Dendritic cell treated with granulocyte-macrophage colony-stimulating factor and Interleukin-4, amounts not matched to agents 40 ng/mL and 50 ng/mL, for 4 days (primary cell): ENCODE data around the gene CYP2S1.
"Not testable (repeated sequence)": the region's sequence is repeated elsewhere in the genome, so short reads cannot be mapped to it uniquely, and the experiment has no call there.

Source experiments
- H3K27ac Mint-ChIP-seq: one replicate; pipeline ENCODE4 v1.8.0; 2022; ENCODE audit warnings: mild to moderate bottlenecking, mixed read lengths
- H3K27me3 Mint-ChIP-seq: one replicate; pipeline ENCODE4 v1.8.0; 2022; ENCODE audit warnings: mild to moderate bottlenecking, mixed read lengths
- H3K36me3 Mint-ChIP-seq: one replicate; pipeline ENCODE4 v1.8.0; 2022; ENCODE audit warnings: low read depth, mixed read lengths
- H3K4me1 Mint-ChIP-seq: one replicate; pipeline ENCODE4 v1.8.0; 2022; ENCODE audit warnings: low read depth, mixed read lengths
- H3K4me3 Mint-ChIP-seq: one replicate; pipeline ENCODE4 v1.8.0; 2022; ENCODE audit warnings: mild to moderate bottlenecking, moderate library complexity, mixed read lengths
- H3K9me3 Mint-ChIP-seq: one replicate; pipeline ENCODE4 v1.8.0; 2022; ENCODE audit warnings: mixed read lengths
- intact Hi-C: fragments of 100-400 bp; cut with micrococcal nuclease; formaldehyde crosslinking; loops from one replicate; pipeline ENCODE4 v1.15.0; 2022

CYP2S1 gene

DNA sequence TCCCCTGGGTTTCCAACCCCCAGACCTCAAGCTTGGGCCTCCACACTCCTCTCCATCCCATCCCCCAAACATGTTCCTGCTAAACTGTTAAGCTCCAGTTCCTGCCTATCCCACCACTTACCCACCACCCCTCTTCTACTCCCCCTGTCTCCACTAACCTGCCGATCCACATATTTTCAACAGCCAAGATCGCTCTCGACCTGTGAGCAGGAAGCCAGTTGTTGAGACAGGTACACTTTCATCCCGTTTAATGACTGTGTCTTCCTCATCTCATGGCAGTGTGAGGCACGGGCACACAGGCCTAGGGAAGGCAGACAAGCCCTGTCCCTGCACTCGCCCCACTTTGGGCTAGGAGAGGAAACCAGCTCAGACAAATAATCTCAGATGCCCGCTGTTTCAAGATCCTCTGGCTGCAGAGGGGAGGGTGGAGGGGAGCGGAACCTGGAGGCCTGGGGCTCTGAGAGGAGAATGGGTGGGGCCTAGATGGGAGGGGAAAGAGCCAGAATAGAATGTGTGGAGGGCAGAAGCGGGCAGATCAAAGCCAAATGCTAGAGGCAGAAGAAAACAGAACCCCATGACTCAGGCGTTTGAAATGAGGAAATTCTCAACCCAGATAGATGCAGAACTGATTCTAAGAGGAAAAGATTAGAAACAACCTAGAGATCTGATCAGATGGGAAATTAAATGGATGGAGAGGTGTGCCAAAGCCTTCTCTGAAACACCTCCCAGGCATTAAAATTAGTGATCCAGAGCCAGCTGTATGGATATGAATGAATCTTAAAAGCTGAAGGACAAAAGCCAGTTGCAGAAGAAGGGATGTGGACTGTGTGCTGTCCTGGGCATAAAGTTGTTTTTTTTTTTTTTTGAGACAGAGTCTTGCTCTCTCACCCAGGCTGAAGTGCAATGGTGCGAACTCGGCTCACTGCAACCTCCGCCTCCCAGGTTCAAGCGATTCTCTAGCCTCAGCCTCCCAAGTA, 16.9 kb upstream of the CYP2S1 start:
- Mint-ChIP-seq H3K9me3 (no peaks in the 10 kb centered on the region), H3K4me3 (peak overlapping the region; percentile 77), H3K27ac (peak overlapping the region; percentile 84), H3K27me3 (no peaks in the 10 kb centered on the region), H3K4me1 (peaks cover 48% of the 10 kb centered on the region), H3K36me3 (peaks cover 5% of the 10 kb centered on the region)
- intact Hi-C loops = no loop called here

DNA sequence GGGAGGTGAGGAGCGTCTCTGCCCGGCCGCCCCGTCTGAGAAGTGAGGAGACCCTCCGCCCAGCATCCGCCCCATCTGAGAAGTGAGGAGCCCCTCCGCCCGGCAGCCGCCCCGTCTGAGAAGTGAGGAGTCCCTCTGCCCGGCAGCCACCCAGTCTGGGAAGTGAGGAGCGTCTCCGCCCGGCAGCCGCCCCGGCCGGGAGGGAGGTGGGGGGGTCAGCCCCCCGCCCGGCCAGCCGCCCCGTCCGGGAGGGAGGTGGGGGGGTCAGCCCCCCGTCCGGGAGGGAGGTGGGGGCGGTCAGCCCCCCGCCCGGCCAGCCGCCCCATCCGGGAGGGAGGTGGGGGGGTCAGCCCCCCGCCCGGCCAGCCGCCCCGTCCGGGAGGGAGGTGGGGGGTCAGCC, 12.8 kb upstream of the CYP2S1 start:
- H3K36me3 Mint-ChIP-seq, intact Hi-C loops, H3K27ac Mint-ChIP-seq, H3K4me3 Mint-ChIP-seq, H3K9me3 Mint-ChIP-seq, H3K27me3 Mint-ChIP-seq: not testable (repeated sequence)
- peaks cover 28% of the 10 kb centered on the region for H3K4me1 Mint-ChIP-seq

DNA sequence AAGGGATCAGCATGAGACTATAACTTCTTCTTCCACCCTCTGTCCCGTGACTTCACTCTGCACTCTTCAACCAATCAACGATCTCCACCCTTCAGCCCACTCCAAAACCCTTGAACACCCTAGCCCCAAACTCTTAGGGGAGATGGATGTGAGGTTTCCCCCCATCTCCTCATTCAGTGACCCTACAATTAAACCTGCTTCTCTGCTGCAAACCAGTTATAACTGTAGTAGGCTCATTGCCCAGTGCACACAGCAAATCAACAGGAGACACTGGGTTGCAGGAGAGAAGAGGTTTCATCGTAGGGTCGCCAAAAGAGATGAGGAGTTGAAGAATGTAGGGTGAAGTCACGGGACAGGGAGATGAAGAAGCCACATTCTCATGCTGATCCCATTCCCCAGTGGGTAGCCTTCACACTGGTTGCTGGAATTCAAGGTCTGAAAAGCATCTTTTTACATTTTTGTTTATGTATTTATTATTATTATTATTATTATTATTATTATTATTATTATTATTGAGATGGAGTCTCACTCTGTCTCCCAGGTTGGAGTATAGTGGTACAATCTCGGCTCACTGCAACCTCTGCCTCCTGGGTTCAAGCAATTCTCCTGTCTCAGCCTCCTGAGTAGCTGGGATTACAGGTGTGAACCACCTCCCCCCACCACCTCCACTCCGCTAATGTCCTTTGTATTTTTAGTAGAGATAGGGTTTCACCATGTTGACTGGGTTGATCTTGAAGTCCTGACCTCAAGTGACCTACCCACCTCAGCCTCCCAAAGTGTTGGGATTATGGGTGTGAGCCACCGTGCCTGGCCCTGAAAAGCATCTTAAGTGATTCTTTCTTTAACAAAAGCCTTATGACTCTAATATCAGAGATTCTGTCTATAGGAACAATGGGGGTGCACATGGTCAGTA, 5.8 kb upstream of the CYP2S1 start:
- Mint-ChIP-seq H3K9me3 (no peaks in the 10 kb centered on the region), H3K36me3 (no peaks in the 10 kb centered on the region), H3K4me1 (peaks cover 34% of the 10 kb centered on the region), H3K27ac (peak overlapping the region; percentile 4), H3K27me3 (peaks cover 7% of the 10 kb centered on the region), H3K4me3 (no peak overlapping the region)
- intact Hi-C loops = no loop called here

DNA sequence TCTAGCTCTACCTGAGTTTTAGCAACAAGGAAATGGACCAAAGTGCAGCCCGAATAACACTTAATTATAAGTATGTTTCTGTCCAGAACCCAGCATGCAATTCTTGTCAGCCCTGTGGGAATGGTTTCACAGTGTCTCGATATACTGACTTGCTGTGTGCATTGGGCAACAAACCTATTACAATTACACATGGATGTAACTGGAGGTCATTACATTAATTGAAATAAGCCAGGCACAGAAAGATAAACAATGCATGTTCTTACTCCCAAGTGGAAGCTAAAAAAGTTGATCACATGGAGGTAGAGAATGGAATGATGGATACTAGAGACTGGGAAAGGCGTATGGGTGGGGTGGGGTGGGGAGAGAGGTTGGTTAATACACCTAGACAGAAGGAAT, 5.1 kb upstream of the CYP2S1 start:
- no peak overlapping the region for H3K27ac Mint-ChIP-seq
- peaks cover 7% of the 10 kb centered on the region for H3K27me3 Mint-ChIP-seq
- H3K4me1 Mint-ChIP-seq = peaks cover 40% of the 10 kb centered on the region
- H3K36me3 Mint-ChIP-seq = peaks cover 3% of the 10 kb centered on the region
- no peak overlapping the region for H3K4me3 Mint-ChIP-seq
- intact Hi-C loops = no loop called here
- no peaks in the 10 kb centered on the region for H3K9me3 Mint-ChIP-seq

DNA sequence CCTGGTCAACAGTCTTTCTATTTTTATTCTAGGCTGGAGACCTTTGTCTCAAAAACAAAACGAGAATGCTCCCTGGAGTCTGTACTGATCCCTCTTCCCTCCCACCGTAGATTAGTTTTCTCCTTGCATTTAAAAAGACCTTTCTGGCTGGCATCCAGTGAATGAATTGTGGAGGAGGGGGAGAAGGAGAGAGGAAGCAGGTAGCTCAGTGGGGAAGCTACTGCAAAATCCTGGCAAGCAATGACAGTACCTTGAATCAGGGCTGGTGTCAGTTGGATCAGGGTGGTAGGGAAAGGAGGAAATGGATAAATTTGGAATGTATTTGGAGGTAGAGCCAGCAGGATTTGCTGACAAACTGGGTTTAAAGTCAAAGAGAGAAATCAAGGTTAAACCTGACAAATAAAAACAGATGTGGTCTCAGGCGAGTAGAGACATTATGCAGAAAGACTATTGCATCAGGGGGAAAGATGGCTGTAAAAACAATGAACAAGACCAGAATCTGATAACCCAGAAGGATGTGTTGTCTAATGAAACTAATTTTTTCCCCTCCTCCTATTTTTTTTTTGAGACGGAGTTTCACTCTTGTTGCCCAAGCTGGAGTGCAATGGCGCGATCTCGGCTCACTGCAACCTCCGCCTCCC, 3.5 kb upstream of the CYP2S1 start:
- no peaks in the 10 kb centered on the region for H3K9me3 Mint-ChIP-seq
- peaks cover 20% of the 10 kb centered on the region for H3K36me3 Mint-ChIP-seq
- peak overlapping the region; percentile 12 for H3K27ac Mint-ChIP-seq
- H3K27me3 Mint-ChIP-seq = peaks cover 7% of the 10 kb centered on the region
- H3K4me1 Mint-ChIP-seq = peaks cover 45% of the 10 kb centered on the region
- H3K4me3 Mint-ChIP-seq = no peak overlapping the region
- intact Hi-C loops = no loop called here

DNA sequence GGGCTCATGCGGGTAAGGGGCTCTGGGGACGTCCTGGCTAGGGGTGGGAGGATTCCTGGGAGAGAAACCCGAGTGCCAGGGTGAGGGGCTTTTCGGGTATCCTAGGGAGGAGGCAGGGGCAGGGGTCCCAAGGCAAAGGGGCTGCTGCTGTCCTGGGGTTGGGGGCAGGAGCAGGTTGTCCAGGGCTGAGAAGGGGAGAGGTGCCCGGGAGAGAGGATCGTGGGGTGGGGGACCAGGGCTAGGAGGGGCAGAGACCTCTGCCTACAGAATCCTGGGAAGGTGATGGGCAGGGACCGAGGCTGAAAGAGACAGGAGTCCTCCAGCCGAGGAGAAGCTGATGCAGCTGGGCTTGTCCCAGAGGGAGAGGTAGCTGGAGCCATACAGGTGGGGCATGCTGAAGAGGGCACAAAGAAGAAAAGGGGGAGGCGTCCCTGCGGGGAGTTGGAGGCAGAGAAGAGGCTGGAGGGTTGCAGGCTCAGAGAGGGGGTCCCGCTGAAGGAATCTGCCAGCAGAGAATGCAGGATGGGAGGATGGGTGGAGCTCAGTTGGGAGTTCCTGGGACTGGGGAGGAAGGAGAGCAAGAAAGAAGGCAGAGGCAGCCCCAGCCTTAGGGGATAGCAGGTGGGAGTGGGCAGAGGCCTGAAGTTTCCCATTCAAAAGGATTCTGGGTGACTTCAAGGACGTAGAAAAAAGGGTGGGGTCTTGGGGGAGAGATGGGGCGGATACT, 574 bp downstream of the CYP2S1 start:
- peak overlapping the region; percentile 85 for H3K27ac Mint-ChIP-seq

DNA sequence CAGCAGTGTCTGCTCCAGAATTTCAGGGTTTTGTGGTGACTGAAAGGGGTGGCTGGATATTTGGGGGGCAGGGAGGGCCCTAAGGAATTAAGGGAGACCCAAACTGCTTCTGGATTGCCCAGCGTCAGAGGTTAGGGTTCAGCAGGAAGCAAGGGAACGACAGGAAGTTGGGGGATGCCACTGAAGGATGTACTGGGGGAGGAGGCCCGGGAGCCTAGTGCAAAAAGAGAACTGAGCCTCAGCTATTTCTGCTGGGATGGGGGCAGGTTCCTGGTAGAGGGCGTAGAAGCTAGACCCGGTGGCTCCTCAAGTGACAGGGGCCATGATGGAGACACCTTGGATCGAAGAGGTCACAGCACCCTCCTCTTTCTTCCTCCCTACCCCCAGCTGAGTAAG, 1.1 kb downstream of the CYP2S1 start:
- Mint-ChIP-seq H3K27me3 (peaks cover 4% of the 10 kb centered on the region), H3K36me3 (peaks cover 63% of the 10 kb centered on the region), H3K4me3 (peak overlapping the region; percentile 97), H3K4me1 (peaks cover 80% of the 10 kb centered on the region), H3K9me3 (no peaks in the 10 kb centered on the region), H3K27ac (peak overlapping the region; percentile 85)
- intact Hi-C loops = no loop called here

More for the DNA sequence above, 574 bp downstream of the CYP2S1 start:
- Mint-ChIP-seq H3K36me3 (peaks cover 57% of the 10 kb centered on the region), H3K4me3 (peak overlapping the region; percentile 97), H3K27me3 (peaks cover 4% of the 10 kb centered on the region), H3K4me1 (peaks cover 74% of the 10 kb centered on the region), H3K9me3 (no peaks in the 10 kb centered on the region)
- intact Hi-C loops = no loop called here

DNA sequence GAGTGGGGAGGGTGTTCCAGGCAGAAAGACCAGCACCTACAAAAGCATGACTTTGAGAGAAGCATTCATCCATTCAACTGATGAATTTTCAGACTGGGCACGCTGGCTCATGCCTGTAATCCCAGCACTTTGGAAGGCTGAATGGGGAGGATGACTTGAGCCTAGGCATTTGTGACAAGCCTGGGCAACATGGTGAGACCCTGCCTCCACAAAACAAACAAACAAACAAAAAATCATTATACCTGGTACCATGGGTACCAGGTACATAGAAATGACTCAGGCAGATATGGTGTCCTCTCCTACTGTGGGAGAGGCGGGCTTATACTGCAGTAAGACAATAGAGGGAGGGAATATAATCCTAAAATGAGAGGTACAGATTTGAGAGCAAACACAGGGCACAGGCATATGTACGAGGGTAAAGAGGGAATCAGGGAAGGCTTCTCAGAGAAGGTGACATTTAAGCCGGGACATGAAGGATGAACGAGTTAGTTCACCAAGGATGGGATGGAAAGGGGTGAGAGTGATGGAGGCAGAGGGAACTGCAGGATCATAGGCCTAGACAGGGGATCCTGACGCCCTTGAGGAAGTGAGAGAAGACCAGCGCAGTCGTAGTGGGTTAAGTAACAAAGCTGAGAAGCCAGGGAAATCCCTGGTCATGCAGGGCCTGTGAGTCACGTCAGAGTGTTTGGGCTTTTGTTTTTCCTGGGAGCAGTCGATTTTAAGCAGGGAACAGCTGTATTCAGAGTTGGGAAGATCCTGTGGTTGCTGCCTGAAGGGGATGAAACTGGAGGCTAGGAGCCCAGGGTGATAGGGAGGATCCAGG, 2.9 kb downstream of the CYP2S1 start:
- Mint-ChIP-seq H3K27ac (peak overlapping the region; percentile 81), H3K4me1 (peaks cover 63% of the 10 kb centered on the region), H3K27me3 (no peaks in the 10 kb centered on the region), H3K9me3 (no peaks in the 10 kb centered on the region), H3K36me3 (peaks cover 79% of the 10 kb centered on the region), H3K4me3 (peak overlapping the region; percentile 47)
- intact Hi-C loops = no loop called here

DNA sequence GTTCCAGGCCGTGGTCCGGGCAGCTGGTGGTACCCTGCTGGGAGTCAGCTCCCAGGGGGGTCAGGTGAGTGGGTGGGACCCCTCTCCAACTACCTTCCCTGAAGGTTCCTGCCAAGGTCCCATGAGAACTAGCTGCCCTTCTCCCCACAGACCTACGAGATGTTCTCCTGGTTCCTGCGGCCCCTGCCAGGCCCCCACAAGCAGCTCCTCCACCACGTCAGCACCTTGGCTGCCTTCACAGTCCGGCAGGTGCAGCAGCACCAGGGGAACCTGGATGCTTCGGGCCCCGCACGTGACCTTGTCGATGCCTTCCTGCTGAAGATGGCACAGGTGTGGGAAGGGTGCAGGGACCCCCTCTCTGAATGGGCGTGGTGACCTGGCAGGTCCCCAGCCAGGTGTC, 5.5 kb downstream of the CYP2S1 start:
- Mint-ChIP-seq H3K27ac (peak overlapping the region; percentile 4), H3K4me1 (peaks cover 46% of the 10 kb centered on the region), H3K27me3 (no peaks in the 10 kb centered on the region), H3K9me3 (no peaks in the 10 kb centered on the region), H3K4me3 (no peak overlapping the region), H3K36me3 (peaks cover 95% of the 10 kb centered on the region)
- intact Hi-C loops = no loop called here

DNA sequence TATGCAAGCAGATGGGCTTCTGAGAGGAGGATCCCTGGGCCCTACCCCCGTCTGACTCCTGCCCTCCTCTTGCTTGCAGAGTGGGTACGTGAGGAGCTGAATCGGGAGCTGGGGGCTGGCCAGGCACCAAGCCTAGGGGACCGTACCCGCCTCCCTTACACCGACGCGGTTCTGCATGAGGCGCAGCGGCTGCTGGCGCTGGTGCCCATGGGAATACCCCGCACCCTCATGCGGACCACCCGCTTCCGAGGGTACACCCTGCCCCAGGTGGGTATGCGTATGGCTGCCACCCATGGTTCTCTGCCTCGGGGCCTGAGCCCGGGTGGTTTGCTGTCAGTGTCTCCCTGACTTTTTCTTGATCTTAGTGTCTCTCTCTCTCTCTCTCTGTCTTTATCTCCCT, 10.4 kb downstream of the CYP2S1 start:
- Mint-ChIP-seq H3K27ac (peak overlapping the region; percentile 61), H3K36me3 (peaks cover 98% of the 10 kb centered on the region), H3K4me1 (peaks cover 40% of the 10 kb centered on the region), H3K4me3 (no peak overlapping the region), H3K27me3 (no peaks in the 10 kb centered on the region), H3K9me3 (no peaks in the 10 kb centered on the region)
- intact Hi-C loops = no loop called here

DNA sequence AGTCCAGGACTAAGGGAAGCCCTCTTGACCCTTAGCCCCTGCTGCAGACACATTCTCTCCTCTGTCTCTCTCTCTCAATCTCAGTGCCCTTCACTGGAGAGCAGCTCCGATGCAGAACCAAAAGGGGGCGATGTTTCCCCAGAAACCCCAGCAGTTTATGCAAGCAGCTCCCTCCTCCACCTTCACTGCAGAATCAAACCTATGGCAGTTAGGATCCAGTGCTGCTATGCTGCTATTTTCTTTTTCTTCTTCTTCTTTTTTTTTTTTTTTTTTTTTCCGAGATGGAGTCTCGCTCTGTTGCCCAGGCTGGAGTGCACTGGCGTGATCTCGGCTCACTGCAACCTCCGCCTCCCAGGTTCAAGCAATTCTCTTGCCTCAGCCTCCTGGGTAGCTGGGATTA, 11.3 kb downstream of the CYP2S1 start:
- Mint-ChIP-seq H3K36me3 (peaks cover 92% of the 10 kb centered on the region), H3K4me1 (peaks cover 34% of the 10 kb centered on the region), H3K27ac (peak overlapping the region; percentile 61)
- not testable (repeated sequence) for H3K9me3 Mint-ChIP-seq, H3K4me3 Mint-ChIP-seq, H3K27me3 Mint-ChIP-seq
- intact Hi-C loops = loop anchor here (1.0 kb wide), 2 partner anchors 58 to 104 kb away; no protein-coding TSS in a partner anchor

DNA sequence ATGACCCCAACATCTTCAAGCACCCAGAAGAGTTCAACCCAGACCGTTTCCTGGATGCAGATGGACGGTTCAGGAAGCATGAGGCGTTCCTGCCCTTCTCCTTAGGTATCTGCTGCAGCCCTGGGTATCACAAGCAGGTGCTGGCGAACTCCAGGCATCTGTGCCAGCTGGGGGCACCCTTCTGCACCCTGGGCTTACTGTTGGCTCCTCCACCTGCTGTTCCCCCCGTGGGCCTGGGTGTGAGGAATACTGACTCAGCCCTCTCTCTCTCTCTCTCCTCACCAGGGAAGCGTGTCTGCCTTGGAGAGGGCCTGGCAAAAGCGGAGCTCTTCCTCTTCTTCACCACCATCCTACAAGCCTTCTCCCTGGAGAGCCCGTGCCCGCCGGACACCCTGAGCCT, 13.0 kb downstream of the CYP2S1 start:
- H3K27me3 Mint-ChIP-seq = no peaks in the 10 kb centered on the region
- intact Hi-C loops = no loop called here
- no peak overlapping the region for H3K4me3 Mint-ChIP-seq
- H3K4me1 Mint-ChIP-seq = peaks cover 34% of the 10 kb centered on the region
- no peak overlapping the region for H3K27ac Mint-ChIP-seq
- H3K36me3 Mint-ChIP-seq = peaks cover 77% of the 10 kb centered on the region
- no peaks in the 10 kb centered on the region for H3K9me3 Mint-ChIP-seq
